CD4-positive, alpha-beta memory T cell (primary cell): ENCODE data around the gene CHST15. TPM values are rescaled to one million over a fixed set of nuclear protein-coding genes. Genes with fewer than 3 reads are reported as not detected.

Experiments used
- CTCF ChIA-PET: fragments of 350-600 bp; sonication (Branson Sonifier 250); formaldehyde crosslinking; loops from one replicate; lab custom pipeline; 2021; ENCODE audit warnings: inconsistent platforms; ENCODE audit not compliant: partially characterized antibody; lab: Charles Lee
- POLR2A ChIA-PET: fragments of 350-600 bp; sonication (Branson Sonifier 250); formaldehyde crosslinking; loops from one replicate; lab custom pipeline; 2021; ENCODE audit not compliant: partially characterized antibody; lab: Charles Lee
- DNase-seq, 5 donors: peaks; one replicate each; pipeline versions ENCODE4 v3.0.0 to v3.0.0-alpha.2; 2020 to 2022; ENCODE audit warnings: mixed read lengths in 1 of 5
- H3K27ac ChIP-seq: one replicate; pipeline ENCODE4 v1.7.0; 2013; ENCODE audit warnings: low read depth, low read length
- H3K27me3 ChIP-seq: 2 replicates; pipeline ENCODE4 v1.7.0; 2013; ENCODE audit warnings: mild to moderate bottlenecking, low read length, moderate library complexity; ENCODE audit not compliant: insufficient read depth
- H3K36me3 ChIP-seq: 2 replicates; pipeline ENCODE4 v1.7.0; 2013; ENCODE audit warnings: mild to moderate bottlenecking, low read length, moderate library complexity; ENCODE audit not compliant: insufficient read depth
- H3K4me1 ChIP-seq: 2 replicates; pipeline ENCODE4 v1.7.0; 2013; ENCODE audit warnings: mild to moderate bottlenecking, low read length, moderate library complexity; ENCODE audit not compliant: insufficient read depth
- H3K4me3 ChIP-seq, 2 donors: one replicate each; pipeline ENCODE4 v1.7.0; 2013; ENCODE audit warnings: low read length in 2 of 2, mild to moderate bottlenecking in 1 of 2
- H3K9me3 ChIP-seq, 2 donors: one replicate each; pipeline ENCODE4 v1.7.0; 2013; ENCODE audit warnings: low read length in 2 of 2, control low read depth in 1 of 2; ENCODE audit not compliant: control insufficient read depth in 1 of 2
- H3K27ac Mint-ChIP-seq, 7 donors: one replicate each; pipeline ENCODE4 v1.8.0; 2020 to 2021; ENCODE audit warnings: mixed read lengths in 7 of 7, mild to moderate bottlenecking in 6 of 7, inconsistent platforms in 3 of 7, moderate library complexity in 3 of 7
- H3K27me3 Mint-ChIP-seq, 2 donors: one replicate each; pipeline ENCODE4 v1.8.0; 2020 to 2021; ENCODE audit warnings: mixed read lengths in 2 of 2
- H3K36me3 Mint-ChIP-seq, 2 donors: one replicate each; pipeline ENCODE4 v1.8.0; 2020 to 2021; ENCODE audit warnings: mixed read lengths in 2 of 2, inconsistent platforms in 1 of 2, mild to moderate bottlenecking in 1 of 2
- H3K4me1 Mint-ChIP-seq, 4 donors: one replicate each; pipeline ENCODE4 v1.8.0; 2020 to 2021; ENCODE audit warnings: mixed read lengths in 4 of 4, mild to moderate bottlenecking in 1 of 4
- H3K4me3 Mint-ChIP-seq, 8 donors: one replicate each; pipeline ENCODE4 v1.8.0; 2020 to 2021; ENCODE audit warnings: mixed read lengths in 8 of 8, mild to moderate bottlenecking in 7 of 8, moderate library complexity in 6 of 8, inconsistent platforms in 3 of 8
- H3K9me3 Mint-ChIP-seq, 8 donors: one replicate each; pipeline ENCODE4 v1.8.0; 2020 to 2021; ENCODE audit warnings: mixed read lengths in 8 of 8, mild to moderate bottlenecking in 5 of 8, inconsistent platforms in 3 of 8, moderate library complexity in 1 of 8
- intact Hi-C: fragments of 100-400 bp; cut with micrococcal nuclease; formaldehyde crosslinking; loops from one replicate; pipeline ENCODE4 v1.15.1; 2023
- polyA plus RNA-seq, 2 donors: library from polyadenylated mRNA; unstranded; fragments of 300-500 nt; fragmentation: Illumina TruSeq; gene quantifications; one replicate each; pipeline ENCODE4 v1.2.3, GENCODE V29; 2021
- total RNA-seq, 2 experiments: library from RNA; stranded (reverse); gene quantifications; one replicate each; pipeline ENCODE4 v1.2.3, GENCODE V29; 2021

The CHST15 gene
- total and polyA plus RNA-seq, 4 experiments from 2014 or later, result 0.13 to 1.2 (median 0.67) TPM; not detected in 1

DNA sequence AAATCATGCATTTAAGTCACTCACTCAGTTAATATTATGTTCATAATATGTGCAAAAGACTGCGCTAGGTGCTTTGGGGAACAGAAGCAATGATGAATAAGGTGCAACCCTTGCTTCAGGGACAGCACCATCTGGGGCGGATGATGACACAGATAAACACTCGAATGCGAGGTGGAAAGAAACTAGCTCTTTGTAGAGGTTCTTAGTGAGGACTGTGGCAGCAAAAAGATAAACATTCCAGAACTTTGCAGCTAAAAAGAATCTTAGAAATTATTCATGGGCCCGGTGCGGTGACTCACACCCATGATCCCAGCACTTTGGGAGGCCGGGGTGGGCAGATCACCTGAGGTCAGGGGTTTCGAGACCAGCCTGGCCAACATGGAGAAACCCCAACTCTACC is 29.8 kb upstream of the CHST15 start:
- no peaks in the 10 kb centered on the region for H3K4me1 Mint-ChIP-seq
- peak overlapping the region in 1 of 7 donors; percentile 38 for H3K27ac Mint-ChIP-seq
- H3K4me3 Mint-ChIP-seq, result no peak overlapping the region
- H3K36me3 Mint-ChIP-seq, result no peaks in the 10 kb centered on the region
- intact Hi-C loops, result no loop called here
- no peak overlapping the region for H3K4me3 ChIP-seq
- ChIA-PET CTCF (interaction anchor here (1.5 kb wide), 1 partner anchor 266 kb away, joined by 4 read pairs; no protein-coding TSS in a partner anchor), POLR2A (no interaction called here)
- no peak for DNase-seq
- H3K27me3 ChIP-seq, result no peaks in the 10 kb centered on the region
- no peaks in the 10 kb centered on the region for H3K9me3 Mint-ChIP-seq
- H3K27ac ChIP-seq, result no peak overlapping the region
- no peaks in the 10 kb centered on the region for H3K27me3 Mint-ChIP-seq
- H3K9me3 ChIP-seq, result no peaks in the 10 kb centered on the region
- H3K36me3 ChIP-seq, result no peaks in the 10 kb centered on the region
- H3K4me1 ChIP-seq, result no peaks in the 10 kb centered on the region

DNA sequence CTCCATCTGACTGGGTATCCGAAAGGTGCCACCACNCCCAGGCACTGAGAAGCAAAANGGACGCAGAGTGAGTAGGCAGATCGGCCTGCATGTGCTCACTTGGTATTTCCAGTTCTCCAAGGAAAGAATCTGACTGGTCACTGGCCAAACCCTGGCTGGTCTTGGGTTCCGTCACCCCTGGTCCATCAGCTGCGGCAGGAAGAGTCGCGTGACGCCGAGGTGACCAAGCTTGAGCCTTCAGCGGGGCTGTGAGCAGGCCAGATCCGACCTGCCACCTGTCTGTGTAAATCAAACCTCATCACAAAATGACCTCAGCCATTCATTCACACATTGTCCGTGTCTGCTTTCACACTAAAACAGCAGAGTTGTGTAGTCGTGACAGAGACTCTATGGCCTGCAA is 28.8 kb upstream of the CHST15 start:
- Histone ChIP-seq H3K4me3 (no peak overlapping the region), H3K27me3 (no peaks in the 10 kb centered on the region), H3K4me1 (no peaks in the 10 kb centered on the region), H3K27ac (no peak overlapping the region), H3K36me3 (no peaks in the 10 kb centered on the region), H3K9me3 (no peaks in the 10 kb centered on the region)
- no peaks in the 10 kb centered on the region for H3K4me1 Mint-ChIP-seq
- POLR2A ChIA-PET, result no interaction called here
- H3K4me3 Mint-ChIP-seq, result no peak overlapping the region
- intact Hi-C loops, result no loop called here
- H3K9me3 Mint-ChIP-seq, result no peaks in the 10 kb centered on the region
- no peak overlapping the region for H3K27ac Mint-ChIP-seq
- DNase-seq, result no peak
- no peaks in the 10 kb centered on the region for H3K36me3 Mint-ChIP-seq
- CTCF ChIA-PET, result no interaction called here
- H3K27me3 Mint-ChIP-seq, result no peaks in the 10 kb centered on the region

DNA sequence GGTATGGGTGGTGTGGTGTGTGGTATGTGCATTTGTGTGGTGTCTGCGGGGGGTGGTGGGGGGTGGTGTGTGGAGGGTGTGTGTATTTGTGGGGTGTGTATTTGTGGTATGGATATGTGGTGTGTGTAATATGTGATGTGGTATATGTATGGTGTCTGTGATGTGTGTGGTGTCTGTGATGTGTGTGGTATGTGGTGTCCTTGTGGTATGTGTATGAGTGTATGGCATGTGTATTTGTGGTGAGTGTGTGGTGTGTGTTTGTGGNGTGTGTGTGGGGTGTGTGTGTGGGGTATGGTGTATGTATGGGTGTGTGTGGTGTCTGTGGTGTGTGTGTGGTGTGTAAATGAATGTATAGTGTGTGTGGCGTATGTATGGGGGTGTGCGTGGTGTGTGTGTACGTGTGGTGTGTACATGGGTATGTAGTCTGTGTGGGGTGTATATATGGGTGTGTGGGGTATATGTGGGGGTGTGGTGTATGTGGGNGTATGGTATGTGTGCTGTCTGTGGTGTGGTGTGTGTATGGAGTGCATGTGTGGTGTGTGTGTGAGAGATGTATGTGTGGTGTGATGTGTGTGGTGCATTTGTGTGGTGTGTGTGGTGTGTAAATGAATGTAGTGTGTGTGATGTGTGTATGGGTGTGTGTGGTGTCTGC is 27.1 kb upstream of the CHST15 start:
- no peaks in the 10 kb centered on the region for H3K36me3 Mint-ChIP-seq
- H3K4me3 ChIP-seq, result no peak overlapping the region
- no peaks in the 10 kb centered on the region for H3K9me3 ChIP-seq
- no peaks in the 10 kb centered on the region for H3K9me3 Mint-ChIP-seq
- H3K27me3 Mint-ChIP-seq, result no peaks in the 10 kb centered on the region
- ChIA-PET CTCF (no interaction called here), POLR2A (no interaction called here)
- H3K27me3 ChIP-seq, result no peaks in the 10 kb centered on the region
- H3K4me3 Mint-ChIP-seq, result no peak overlapping the region
- intact Hi-C loops, result no loop called here
- no peak overlapping the region for H3K27ac ChIP-seq
- no peak for DNase-seq
- H3K36me3 ChIP-seq, result no peaks in the 10 kb centered on the region
- no peak overlapping the region for H3K27ac Mint-ChIP-seq
- no peaks in the 10 kb centered on the region for H3K4me1 Mint-ChIP-seq
- H3K4me1 ChIP-seq, result no peaks in the 10 kb centered on the region

DNA sequence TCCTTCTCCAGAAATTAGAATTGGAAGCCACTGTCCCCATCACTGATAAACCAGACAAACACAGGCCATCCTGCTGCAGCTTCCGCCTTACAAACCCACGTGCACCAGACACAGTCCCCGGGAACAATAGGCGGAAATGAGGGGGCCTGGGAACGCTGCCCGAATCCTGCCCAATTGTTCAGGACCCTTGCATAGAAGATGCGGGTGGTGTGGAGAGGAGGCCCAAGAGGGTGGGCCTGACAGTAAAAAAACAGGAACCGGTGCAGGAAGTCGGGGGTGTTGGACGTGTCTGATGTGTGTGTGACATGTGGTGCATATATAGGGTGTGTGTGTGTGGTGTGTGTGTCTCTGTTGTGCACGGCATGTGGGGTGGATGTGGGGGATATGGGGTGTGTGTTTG is 26.5 kb upstream of the CHST15 start:
- ChIA-PET POLR2A (no interaction called here), CTCF (no interaction called here)
- H3K4me1 Mint-ChIP-seq, result no peaks in the 10 kb centered on the region
- Histone ChIP-seq H3K9me3 (no peaks in the 10 kb centered on the region), H3K36me3 (no peaks in the 10 kb centered on the region), H3K27ac (no peak overlapping the region), H3K27me3 (no peaks in the 10 kb centered on the region), H3K4me1 (no peaks in the 10 kb centered on the region), H3K4me3 (no peak overlapping the region)
- no peak overlapping the region for H3K27ac Mint-ChIP-seq
- no peaks in the 10 kb centered on the region for H3K27me3 Mint-ChIP-seq
- H3K9me3 Mint-ChIP-seq, result no peaks in the 10 kb centered on the region
- no peak for DNase-seq
- H3K36me3 Mint-ChIP-seq, result no peaks in the 10 kb centered on the region
- H3K4me3 Mint-ChIP-seq, result no peak overlapping the region
- intact Hi-C loops, result no loop called here

DNA sequence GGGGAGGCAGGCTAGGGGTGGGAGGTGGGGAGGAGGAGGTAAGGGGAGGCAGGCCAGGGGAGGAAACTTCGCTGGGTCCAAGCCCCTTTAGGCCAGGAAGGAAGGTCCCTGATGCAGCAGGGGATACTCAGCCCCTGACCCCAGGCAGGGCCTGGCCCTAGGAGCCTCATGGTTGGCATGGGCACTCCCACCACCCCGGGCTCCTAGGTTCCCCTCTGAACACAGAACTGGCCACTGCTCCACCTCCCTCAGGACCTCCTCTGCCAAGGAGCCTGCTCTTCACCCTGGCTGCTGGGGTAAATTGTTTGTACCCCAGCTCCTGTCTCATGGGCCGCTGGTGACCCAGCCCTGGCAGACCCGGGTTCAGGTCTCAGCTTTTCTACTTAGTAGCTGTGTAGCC is 25.8 kb upstream of the CHST15 start:
- Histone ChIP-seq H3K4me1 (no peaks in the 10 kb centered on the region), H3K4me3 (no peak overlapping the region), H3K27me3 (no peaks in the 10 kb centered on the region), H3K9me3 (no peaks in the 10 kb centered on the region), H3K36me3 (no peaks in the 10 kb centered on the region), H3K27ac (no peak overlapping the region)
- DNase-seq, result no peak
- H3K27me3 Mint-ChIP-seq, result no peaks in the 10 kb centered on the region
- no peak overlapping the region for H3K4me3 Mint-ChIP-seq
- H3K36me3 Mint-ChIP-seq, result no peaks in the 10 kb centered on the region
- H3K9me3 Mint-ChIP-seq, result no peaks in the 10 kb centered on the region
- CTCF ChIA-PET, result no interaction called here
- H3K4me1 Mint-ChIP-seq, result no peaks in the 10 kb centered on the region
- no peak overlapping the region for H3K27ac Mint-ChIP-seq
- POLR2A ChIA-PET, result no interaction called here
- intact Hi-C loops, result no loop called here

DNA sequence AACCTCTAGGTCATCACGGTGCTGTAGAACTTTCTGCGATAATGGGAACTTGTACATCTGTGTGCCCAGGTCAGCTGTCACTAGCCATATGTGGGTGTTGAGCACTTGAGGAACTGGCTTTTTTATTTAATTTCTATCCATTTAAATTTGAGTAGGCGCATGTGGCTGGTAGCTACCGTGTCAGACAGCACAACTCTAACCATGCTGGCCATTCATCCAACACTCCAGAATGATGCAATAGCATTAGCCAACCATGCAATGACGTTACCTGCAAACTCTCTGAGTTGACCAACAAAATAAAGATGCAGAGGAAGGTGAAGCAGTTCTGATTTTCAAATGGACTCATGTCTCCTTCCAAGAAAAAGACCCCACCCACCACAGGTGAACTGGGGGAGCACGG is 24.4 kb upstream of the CHST15 start:
- Histone ChIP-seq H3K4me1 (no peaks in the 10 kb centered on the region), H3K27ac (no peak overlapping the region), H3K36me3 (no peaks in the 10 kb centered on the region), H3K9me3 (no peaks in the 10 kb centered on the region), H3K4me3 (no peak overlapping the region), H3K27me3 (no peaks in the 10 kb centered on the region)
- no peak overlapping the region for H3K27ac Mint-ChIP-seq
- no peak for DNase-seq
- CTCF ChIA-PET, result no interaction called here
- peaks cover 0 to under 1% of the 10 kb centered on the region in 2 donors for H3K27me3 Mint-ChIP-seq
- H3K36me3 Mint-ChIP-seq, result no peaks in the 10 kb centered on the region
- H3K4me3 Mint-ChIP-seq, result no peak overlapping the region
- POLR2A ChIA-PET, result no interaction called here
- no peaks in the 10 kb centered on the region for H3K4me1 Mint-ChIP-seq
- intact Hi-C loops, result no loop called here
- no peaks in the 10 kb centered on the region for H3K9me3 Mint-ChIP-seq

DNA sequence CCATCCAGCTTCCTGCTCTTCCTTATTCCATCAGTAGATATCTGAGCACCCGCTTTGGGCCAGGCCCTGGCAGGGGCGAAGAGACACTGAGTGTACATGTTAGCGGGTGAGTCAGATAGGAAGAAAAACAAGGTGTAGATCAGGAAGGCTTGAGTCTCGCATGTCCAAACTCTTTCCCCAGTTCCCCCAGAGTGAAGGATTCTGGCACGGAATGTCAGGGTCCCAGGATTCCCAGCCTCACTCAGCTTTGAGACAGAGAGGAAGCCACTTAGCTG is 24.1 kb upstream of the CHST15 start:
- no peaks in the 10 kb centered on the region for H3K27me3 ChIP-seq
- Mint-ChIP-seq H3K27me3 (peaks cover 0 to 4% of the 10 kb centered on the region in 2 donors), H3K4me1 (no peaks in the 10 kb centered on the region), H3K9me3 (no peaks in the 10 kb centered on the region), H3K27ac (no peak overlapping the region), H3K4me3 (no peak overlapping the region), H3K36me3 (no peaks in the 10 kb centered on the region)
- H3K4me1 ChIP-seq, result no peaks in the 10 kb centered on the region
- intact Hi-C loops, result no loop called here
- no peaks in the 10 kb centered on the region for H3K36me3 ChIP-seq
- no peaks in the 10 kb centered on the region for H3K9me3 ChIP-seq
- DNase-seq, result no peak
- no peak overlapping the region for H3K27ac ChIP-seq
- CTCF ChIA-PET, result no interaction called here
- H3K4me3 ChIP-seq, result no peak overlapping the region
- POLR2A ChIA-PET, result no interaction called here
